NK-92 treated with Interleukin-12 subunit alpha and Interleukin-12 subunit beta, amount 100 ng/mL, for 24 hours (cell line): ENCODE measurements around the gene NUP85.
"Not testable (repeated sequence)": the region's sequence is repeated elsewhere in the genome, so short reads cannot be mapped to it uniquely, and the experiment has no call there.

Experiments used
- DNase-seq: peaks from one replicate; lab custom pipeline; 2025; lab: John Stamatoyannopoulos, UW

The NUP85 gene

GRCh38 chr17:75205037-75205792 is at the start of gene NUP85:
Gene NUP85, plus strand, starts transcription at chr17:75205679. Its CDS starts 83 bp downstream, at chr17:75205762.
- peak; percentile 87 for DNase-seq

DNA sequence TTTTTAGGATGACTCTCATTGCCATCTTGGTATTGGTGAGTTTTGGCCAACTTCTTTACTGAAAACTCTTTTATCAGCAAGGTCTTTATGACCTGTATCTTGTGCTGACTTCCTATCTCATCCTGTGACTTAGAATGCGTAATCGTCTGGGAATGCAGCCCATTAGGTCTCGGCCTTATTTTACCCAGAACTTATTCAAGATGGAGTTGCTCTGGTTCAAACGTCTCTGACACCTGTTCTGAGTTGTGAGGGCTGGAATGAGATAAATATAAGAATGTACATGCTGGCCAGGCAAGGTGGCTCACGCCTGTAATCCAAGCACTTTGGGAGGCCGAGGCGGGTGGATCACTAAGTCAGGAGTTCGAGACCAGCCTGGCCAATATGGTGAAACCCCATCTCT is 47.0 kb upstream of the NUP85 start:
- not testable (repeated sequence) for DNase-seq

DNA sequence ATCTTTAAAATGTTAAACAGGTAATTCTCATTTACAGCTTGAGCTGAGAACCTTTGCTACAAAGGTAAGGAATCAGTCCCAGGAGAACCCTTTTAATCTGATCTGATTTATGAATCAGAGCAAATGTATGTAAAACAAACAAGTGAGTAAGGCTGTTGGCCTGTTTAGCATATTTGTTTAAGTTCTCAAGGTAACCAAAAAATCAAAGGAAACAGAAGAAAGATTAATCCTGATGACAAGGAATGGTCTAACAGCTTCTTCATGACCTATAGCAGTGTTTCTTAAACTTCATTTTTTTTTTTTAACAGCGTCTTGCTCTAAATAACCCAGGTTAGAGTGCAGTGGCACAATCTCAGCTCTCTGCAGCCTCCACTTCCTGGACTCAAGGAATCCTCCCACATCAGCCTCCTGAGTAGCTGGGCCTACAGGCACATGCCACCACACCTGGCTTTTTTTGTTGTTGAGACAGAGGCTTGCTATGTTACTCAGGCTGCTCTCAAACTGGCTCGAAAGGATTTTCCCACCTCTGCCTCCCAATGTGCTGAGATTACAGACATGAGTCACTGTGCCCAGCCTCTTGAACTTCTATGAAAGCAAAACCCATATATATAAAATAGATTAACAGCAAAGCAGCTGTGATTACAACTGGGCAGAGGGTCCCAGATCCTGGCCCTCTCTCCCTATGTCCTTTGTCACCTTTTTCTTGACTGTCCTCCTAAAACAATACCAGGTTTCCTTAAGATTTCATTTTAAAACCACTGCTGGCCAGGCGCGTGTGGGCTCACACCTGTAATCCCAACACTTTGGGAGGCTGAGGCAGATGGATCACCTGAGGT is 46.1 kb upstream of the NUP85 start:
- no peak for DNase-seq

- no peak for DNase-seq
Measured at GRCh38 chr17:75160211-75160610, 45.3 kb upstream of the NUP85 start.

- no peak for DNase-seq
Measured at GRCh38 chr17:75163074-75163473, 42.4 kb upstream of the NUP85 start.

GRCh38 chr17:75164606-75165005 is 40.9 kb upstream of the NUP85 start:
- not testable (repeated sequence) for DNase-seq

DNA sequence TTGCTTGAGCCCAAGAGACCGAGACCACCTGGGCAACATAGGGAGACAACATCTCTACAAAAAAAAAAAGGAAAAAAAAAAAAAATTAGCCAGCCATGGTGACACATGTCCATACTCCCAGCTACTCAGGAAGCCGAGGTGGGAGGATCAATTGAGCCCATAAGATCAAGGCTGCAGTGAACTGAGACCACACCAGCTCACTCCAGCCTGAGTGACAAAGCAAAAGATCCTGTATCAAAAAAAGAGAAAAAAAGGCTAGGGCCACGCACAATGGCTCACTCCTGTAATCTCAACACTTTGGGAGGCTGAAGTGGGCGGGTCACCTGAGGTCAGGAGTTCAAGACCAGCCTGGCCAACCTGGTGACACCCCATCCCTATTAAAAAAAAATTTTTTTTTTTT is 36.5 kb upstream of the NUP85 start:
- DNase-seq, result no peak

DNA sequence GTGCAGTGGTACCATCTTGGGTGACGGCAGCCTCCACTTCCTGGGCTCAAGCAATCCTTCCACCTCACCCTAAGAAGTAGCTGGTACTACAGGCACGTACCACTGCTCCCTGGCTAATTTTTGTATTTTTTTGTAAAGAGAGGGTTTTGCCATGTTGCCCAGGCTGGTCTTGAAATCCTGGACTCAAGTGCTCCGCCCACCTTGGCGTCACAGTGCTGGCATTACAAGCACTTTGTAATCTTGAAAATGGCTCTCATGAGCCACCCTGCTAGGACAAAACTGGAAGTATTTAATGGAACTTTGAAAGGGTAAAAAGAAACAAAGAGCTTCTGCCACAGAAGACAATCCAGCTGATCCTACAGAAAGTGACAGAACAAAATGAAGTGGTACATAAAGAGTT is 32.0 kb upstream of the NUP85 start:
- DNase-seq, result no peak

DNA sequence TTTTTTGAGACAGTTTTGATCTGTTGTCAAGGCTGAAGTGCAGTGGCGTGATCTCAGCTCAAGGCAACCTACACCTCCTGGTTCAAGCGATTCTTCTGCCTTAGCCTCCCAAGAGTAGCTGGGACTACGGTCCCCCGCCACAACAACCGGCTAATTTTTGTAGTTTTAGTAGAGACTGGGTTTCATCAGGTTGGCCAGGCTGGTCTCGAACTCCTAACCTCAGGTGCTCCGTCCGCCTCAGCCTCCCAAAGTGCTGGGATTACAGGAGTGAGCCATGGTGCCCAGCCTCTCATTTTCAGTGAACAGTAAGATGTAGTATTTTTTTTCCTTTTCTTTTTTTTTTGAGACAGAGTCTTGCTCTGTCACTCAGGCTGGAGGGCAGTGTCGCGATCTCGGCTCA is 30.5 kb upstream of the NUP85 start:
- no peak for DNase-seq

DNA sequence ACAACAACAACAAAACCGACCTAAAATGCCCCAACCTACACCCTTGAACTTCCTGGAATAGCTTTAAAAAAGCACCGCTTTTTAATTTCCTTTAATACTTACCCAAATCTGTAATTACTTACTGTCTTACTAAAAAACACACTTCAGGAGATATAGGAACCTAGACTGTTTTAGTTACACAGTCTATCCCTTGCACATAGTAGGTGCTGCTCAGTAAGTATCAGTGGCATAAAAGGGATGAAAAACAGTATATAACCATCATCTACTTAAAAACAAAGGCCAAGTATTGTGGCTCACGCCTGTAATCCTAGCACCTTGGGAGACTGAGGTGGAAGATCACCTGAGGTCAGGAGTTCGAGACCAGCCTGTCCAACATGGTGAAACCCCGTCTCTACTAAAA is 28.9 kb upstream of the NUP85 start:
- DNase-seq, result no peak

DNA sequence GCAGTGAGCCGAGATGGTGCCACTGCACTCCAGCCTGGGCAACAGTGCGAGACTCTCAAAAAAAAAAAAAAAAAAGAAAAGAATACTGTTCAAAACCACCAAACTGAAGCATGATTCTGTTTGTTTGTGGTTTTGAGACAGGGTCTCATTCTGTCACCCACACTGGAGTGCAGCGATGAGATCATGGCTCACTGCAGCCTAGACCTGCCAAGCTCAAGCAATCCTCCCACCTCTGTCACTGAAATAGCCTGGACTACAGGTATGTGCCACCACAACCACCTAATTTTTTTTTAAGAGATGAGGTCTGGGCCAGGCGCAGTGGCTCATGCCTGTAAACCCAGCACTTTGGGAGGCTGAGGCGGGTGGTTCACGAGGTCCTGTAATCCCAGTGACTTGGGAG is 27.0 kb upstream of the NUP85 start:
- DNase-seq, result peak; percentile 33

- DNase-seq, result no peak
Measured at GRCh38 chr17:75181110-75181509, 24.4 kb upstream of the NUP85 start.

DNA sequence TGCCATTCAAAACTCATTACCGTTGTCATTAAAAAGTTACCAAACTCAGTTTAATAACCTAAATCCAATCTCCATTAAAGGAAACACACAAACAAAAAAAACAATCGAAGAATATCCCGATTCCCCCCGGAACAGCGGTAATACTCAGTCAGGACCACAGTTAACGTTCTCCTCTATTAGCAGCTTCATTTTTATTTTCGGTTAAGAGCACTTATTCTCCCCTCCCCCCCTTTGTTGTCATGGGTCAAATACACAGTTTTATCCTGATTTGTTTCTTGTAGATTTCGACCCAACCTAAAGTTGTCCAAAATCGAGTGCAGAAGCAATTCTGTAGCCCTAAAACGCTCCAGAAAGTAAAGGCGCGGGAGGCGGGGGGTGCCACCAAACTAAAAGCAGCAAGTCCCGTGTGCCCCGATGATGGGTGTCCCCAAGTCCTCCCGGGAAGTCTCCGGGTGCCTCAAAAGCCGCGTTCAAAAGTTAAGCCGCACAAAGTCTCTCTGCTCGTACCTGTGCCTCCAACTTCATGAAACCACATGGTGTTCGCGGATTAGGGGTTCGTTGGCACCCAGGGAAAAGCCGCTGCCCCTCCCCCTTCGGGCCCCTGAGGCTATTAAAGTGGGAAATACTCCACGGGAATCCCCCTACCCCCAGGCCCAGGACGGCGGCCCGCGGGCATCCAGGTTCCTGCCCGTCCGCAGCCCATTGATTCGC is 23.7 kb upstream of the NUP85 start:
- no peak for DNase-seq

- peak; percentile 47 for DNase-seq
Measured at GRCh38 chr17:75182319-75182568, 23.2 kb upstream of the NUP85 start.

- peak; percentile 89 for DNase-seq
Measured at GRCh38 chr17:75182569-75183436, 22.7 kb upstream of the NUP85 start, which contains the start of gene SUMO2. Gene SUMO2, minus strand, starts transcription at chr17:75182959. Its CDS starts 125 bp downstream, at chr17:75182834.

DNA sequence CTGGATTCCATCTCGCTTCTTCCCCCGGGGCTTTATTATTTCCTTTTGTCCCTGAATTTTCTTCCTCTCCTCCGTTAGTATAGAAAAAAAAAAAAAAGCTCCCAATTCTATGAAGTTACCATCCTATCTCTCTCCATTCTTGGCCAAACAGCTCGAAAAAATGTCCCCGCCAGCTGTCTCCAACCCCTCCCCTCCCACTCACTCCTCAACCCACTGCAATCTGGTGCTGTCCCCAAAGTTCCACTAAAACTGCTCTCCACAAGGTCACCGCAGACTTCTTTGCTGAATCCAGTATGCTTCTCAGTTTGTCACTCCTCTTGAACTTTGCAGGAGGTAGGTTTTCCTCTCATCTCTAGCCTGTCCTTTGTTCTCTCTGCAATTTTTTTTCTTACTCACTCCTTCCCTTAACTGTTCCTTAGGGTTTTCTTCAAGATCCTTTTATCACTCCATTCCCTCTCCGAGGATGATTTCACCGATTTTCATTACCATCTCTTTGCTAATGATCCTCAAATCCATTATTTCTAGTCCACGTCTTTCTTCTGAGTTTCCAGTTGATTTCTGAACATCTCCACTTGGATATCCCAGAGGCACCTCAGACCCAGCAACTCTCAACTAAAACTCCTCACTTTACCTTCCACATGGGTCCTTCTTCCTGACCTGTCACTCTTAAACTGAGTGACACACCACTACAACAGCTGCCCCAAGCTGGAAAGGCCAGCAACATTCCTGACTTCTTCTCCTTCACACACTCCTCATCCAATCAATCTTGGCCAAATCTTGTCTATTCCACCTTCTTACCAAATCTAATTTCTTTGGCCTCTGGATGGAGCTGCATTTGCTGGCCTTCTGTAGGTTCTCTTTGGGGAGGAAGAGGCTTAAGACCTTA is 21.2 kb upstream of the NUP85 start:
- DNase-seq, result no peak

GRCh38 chr17:75188614-75189013 is 16.9 kb upstream of the NUP85 start:
- no peak for DNase-seq

DNA sequence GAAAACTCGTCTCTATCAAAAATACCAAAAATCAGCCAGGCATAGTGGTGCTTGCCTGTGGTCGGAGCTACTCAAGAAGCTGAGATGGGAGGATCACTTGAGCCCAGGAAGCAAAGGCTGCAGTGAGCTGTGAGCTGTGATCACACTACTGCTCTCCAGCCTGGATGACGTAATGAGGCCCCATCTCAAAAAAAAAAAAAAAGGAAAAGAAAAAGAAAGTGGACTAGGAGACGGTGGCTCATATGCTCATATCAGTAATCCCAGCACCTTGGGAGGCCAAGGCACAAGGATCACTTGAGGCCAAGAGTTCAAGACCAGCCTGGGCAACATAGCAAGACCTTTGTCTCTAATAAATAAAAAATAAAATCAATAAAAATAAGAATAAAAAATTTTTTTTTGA is 13.9 kb upstream of the NUP85 start:
- DNase-seq, result no peak

- no peak for DNase-seq
Measured at GRCh38 chr17:75194879-75195278, 10.6 kb upstream of the NUP85 start.

DNA sequence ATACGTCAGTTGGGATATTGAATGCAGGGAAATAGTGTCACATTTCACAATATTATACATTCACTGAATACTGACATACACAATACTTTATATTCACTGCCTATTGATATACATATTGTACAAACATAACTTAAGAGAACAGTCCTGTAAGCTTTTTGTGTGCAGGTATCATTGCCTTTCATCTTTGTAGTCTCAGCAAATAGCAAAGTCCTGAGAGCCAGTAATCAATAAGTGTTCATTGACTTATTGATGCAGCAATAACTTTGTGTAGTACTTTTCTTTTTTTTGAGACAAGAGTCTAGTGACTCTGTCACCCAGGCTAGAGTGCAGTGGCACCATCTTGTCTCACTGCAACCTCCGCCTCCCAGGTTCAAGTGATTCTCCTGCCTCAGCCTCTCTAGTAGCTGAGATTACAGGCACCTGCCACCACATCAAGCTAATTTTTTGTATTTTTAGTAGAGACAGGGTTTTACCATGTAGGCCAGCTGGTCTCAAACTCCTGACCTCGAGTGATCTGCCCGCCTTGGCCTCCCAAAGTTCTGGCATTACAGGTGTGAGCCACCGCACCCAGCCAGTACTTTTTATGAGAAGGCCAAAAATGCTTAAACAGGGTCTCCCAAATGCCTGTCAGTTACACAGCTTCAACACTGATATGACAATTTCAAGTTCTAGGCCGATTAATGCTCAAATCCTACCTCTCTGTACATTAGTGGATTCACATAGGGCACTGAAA is 5.4 kb upstream of the NUP85 start:
- DNase-seq, result no peak
